ENCODE measurements around the gene PRMT9.

Gene PRMT9

DNA sequence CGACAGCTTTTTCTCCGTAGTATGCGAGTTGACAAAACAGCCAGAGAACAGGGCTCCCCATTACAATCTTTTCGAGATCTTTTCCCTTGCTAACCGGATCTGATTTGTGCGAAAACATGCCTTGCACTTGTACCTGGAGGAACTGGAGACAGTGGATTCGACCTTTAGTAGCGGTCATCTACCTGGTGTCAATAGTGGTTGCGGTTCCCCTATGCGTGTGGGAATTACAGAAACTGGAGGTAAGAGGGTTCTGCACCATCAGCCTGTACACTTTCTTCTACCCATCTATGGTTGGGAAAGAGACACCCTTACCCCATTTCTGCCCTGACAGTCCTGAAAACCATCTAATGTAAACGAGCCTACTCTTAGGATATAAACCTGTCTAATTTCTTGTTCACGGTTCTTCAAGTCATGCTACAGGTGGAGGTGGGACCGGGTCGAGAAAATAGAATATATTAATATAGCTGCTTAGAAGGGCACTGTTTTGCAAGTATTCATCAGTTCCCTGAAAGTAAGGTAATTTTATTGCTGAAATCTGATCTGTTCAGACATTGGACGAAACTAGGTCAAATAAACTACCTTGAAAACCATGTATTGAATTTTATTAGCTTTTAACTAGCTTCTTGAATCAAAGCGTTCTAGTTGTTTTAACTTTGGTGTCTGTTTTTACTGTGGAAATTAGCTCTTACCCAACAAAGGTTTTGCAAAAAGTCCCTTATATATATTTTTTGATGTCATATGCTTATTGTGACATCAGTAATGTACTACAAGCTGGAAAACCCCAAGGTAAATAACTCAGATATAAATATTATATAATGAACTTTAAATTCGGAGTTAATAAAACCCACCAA lies 65.9 kb downstream of the PRMT9 start:
- no peak for DNase-seq

DNA sequence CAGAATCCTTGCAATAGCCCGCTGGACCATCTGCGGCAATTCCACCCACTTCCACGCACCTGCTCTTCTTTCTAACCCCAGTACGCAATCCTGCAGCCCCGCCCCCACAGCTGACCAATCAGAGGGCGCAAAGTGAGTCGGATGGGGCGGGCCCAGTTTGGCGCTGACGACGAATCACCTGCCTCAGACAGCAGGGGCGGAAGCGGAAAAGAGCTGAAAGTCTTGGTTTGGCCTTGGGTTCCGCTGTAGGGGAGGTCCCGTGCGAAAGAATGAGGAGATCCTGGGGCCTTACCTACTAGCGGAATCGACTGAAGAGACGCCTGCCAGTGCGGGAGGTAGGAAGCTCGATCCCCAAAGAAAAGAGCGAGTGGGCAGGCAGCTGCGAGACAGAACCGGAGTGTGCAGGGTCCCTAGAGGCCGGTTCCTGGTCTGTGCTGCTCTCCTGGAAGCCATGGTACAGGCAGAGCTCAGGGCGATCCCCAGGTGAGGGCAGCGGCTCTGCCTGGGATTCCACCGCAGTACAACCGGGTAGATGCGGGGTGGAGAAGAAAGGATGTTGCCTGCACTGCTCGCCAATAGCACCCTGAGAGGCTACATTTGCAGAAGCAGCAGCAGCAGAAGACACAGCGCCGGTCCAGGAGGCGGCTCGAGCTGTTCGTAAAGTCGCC lies 66.7 kb downstream of the PRMT9 start, which contains the start of gene TMEM184C:
TSS of gene TMEM184C (plus strand) at position 225 of the 668 bp plus-strand sequence. CDS start 560 bp downstream, outside the sequence.
- DNase-seq, result peak; percentile 100

DNA sequence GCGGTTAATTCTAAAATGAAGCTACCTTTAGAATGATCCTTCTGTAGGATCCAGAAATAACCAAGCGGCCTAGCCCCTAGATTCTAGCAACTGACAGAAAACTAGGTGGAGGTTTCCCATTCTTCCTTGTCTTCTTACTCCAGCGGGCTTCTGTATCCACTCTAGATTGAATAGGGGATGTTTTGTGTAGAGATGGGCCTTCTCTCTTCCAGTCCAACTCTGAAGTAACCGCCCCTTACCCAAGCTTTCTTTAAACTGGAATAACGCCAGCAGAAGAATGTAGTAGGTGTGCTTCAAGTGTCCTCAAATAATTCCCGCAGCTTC lies 67.2 kb downstream of the PRMT9 start:
- DNase-seq, result no peak

DNA sequence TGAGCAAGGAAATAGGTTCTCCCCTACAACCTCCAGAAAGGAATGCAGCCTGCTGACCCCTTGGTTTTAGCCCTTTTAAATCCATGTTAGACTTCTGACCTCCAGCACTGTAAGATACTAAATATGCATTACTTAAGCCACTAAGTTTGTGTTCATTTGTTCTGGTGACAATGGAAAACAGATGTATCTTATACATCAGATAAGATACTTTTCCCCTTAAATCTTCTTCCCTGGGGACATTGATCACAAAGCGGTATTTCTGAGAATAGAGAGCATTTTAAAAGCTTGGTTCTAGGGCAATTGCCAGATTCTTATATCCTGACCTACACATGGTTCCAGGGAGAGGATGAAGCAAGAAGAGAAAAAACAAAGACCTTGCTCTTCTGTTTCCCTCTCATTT lies 73.3 kb downstream of the PRMT9 start:
- no peak for DNase-seq

DNA sequence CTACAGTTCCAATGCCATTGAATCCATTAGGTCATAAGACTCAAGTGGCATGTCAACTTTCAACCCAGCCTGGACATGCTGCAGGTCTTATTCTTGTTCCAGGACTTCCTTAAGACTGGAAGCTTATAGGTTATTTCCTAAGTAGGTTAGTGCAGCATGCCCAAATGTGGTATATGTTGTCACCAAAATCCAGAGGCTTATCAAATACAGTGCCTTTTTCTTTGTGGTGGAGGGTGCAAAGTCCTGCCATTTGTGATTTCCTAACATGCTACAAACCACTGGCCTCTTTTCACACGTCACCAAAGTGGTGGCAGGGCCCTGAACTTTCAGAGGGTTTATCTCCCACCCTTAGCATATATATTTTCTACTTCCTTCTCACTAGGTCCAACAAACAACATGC lies 76.5 kb downstream of the PRMT9 start:
- DNase-seq, result no peak

DNA sequence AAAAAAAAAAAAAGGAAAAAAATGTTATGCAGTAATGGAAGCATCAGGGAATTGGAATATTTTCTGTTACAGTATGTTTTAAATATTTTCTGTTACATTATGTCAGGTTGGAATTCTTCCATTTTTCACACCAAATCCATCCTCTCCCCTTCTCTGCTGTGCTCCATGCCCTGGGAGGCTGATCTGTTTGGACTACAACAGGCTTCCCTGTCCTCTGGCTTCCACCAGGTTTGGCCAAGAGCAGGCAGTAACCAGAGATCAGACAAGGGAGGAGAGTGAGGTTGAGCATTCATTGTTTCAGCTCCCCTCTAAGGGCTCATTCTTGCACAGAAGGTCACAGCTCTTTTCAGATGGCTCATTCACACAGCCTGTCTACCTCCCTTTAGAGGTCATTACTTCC lies 78.5 kb downstream of the PRMT9 start:
- DNase-seq, result no peak

DNA sequence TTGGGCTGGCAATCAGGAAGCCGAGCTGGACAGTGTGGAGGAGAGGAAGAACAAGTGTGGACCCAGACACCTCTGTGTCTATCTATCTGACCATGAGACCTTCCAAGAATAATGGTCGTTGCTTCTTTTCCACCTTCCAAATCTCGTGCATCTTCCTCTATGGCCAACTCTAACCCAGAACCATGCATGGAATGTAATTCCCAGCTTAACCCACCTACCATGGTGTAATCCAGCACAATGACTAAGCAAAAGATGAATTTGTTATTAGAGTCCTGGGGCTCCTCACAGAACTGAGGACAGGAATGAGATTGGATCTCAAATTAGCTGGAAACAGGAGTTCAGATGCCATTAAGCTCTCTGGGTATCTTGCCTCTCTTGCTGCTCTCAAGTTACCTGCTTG lies 84.2 kb downstream of the PRMT9 start:
- DNase-seq, result no peak

DNA sequence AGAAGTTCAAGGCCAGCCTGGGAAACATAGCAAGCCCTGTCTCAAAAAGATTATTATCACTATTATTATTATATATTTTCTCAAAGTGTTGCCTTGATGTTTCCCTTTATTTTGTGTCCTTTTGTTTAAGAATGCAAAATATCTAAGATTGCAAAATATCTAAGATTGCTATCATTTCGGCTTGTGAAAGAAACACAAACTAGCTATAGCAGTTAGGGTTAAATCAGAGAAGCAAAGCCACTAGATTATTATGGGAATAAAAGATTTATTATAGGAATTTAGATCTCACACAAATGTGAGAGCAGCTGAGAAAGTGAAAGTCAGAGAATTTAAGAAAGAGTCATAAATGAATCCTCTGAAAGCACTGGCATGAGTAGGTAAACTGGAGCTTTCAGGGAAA lies 84.8 kb downstream of the PRMT9 start:
- DNase-seq, result no peak

DNA sequence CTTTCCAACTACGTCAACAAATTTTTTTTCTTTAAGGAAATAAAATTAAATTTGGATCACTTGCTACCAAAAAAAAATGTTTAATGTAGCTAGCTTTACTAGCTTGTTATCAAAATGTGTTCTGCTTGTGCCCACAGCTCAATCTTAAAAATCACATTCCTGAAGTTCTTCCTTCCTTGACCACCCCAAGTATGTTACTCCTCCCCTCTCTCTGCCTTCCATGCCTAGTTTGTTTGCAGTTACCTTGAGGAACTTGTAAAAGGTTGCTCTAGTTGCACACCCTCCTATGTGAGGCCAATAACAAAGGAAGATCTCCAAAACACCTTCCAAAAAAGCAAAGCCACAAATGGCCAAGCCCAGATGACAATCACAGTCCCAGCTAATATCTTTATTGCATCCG lies 86.4 kb downstream of the PRMT9 start:
- no peak for DNase-seq

DNA sequence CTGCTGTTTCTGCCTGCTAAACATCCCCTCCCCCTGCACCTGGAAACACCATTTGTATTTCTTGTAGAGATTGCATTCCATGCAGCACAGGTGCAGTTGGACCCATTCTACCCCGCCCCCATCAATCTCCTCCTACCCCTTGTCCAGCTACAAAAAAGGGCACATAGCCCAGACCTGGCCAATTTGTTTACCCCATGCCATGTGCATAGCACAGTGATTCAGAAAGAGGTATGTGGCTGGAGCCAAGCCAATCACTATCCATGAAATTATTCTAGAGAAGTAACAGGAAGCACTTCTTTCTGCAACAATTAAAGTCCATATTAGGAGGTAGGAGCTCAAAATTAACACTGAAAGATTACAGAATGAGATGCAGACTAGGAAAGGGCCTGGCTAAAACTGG lies 87.0 kb downstream of the PRMT9 start:
- DNase-seq, result no peak

DNA sequence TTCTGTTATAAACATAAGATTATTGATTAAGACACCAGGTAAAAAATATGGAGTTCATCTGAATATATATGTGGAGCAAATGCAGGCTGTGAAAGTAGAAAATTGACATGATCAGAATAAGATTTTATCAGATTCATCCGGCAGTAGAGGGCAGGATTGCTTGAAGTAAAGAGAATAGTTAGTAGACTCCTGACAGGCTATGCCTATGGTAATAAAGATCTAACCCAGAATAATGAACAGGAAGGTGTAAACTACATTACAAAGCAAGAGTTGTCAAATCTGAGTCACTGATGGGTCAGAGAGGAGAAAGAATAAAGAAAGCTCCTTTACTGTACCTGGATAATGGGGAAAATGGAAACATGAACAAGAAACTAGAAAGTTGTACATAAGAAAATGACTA lies 87.6 kb downstream of the PRMT9 start:
- no peak for DNase-seq

DNA sequence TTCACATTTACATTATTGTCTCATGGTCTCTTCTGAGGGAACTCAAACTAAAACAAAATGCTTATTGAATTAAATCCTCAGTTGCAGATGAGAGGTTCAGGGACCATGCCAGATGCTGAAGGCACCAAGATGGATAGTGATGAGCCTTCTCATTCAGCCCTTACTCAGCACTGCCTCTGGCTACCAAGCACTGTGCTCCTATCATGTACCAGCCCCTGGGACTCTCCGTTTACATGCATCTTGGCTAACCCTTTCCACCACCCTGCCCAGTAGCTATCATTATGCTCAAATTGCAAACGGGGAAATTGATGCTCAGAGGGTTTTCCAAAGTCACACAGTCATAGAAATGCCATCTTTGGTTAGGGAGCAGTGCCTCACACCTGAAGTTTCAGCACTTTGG lies 89.4 kb downstream of the PRMT9 start:
- DNase-seq, result no peak

DNA sequence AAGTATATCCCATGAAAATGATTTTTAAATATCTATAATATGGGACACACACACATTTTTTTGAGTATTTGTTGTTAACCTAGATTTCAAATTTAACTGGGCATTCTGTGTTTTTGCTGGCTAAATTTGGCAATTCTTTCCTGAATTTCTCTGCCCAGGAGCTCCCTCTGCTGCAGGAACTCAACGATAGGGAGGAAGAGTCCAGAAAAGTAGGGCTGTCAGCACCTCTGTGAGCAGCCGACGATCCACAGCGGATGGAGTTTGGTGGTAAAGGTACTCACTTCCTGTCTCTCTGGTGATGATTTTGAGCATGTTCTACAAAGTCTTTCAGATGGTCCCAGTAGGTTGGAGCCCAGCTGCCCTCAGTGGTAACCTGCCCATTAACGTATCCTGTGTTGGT lies 89.9 kb downstream of the PRMT9 start:
- DNase-seq, result no peak

DNA sequence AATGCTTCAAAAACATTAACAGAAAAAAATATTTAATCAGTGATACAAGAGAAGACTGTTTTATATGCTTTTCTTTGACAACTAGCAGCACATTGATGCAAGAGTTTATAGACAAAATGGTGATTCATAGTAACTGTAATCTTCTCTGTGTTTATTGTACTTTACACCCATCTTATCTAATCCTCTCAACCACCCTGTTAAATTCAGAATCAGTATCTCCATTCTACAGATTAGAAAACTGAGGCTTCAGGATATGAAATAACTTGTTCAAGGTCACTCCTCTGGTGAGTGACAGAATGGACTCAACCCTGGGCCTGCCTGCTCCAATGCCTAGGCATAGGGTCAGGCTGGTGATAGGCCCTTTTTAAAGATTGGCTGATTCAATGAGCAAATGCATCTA lies 92.9 kb downstream of the PRMT9 start:
- DNase-seq, result no peak

DNA sequence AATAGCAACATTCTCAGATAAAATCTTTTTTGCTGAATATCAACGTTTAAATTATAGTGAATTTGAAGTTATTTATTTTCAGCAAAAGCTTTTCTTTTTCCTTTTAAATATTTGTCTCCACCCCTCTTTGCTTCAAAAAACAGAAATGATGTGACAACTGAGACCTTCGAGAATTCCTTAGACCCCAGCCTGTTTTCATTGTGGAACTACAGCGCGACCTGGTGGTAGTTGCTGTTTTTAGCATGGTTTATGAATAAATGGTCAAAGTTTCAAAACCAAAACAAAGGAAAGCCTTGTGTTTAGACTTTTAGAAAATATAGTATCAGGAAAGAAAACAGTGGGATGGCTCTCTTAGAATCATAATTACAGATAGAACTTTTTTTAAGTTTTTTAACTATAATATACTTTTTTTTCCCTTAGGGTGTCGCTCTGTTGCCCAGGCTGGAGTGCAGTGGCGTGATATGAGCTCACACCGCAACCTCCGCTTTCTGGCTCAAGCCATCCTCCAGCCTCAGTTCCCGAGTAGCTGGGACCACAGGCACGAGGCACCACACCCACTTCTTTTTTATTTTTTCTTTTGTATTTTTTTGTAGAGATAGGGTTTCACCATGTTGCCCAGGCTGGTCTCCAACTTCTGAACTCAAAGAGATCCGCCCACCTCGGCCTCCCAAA lies 93.6 kb downstream of the PRMT9 start:
- peak; percentile 69 for DNase-seq

DNA sequence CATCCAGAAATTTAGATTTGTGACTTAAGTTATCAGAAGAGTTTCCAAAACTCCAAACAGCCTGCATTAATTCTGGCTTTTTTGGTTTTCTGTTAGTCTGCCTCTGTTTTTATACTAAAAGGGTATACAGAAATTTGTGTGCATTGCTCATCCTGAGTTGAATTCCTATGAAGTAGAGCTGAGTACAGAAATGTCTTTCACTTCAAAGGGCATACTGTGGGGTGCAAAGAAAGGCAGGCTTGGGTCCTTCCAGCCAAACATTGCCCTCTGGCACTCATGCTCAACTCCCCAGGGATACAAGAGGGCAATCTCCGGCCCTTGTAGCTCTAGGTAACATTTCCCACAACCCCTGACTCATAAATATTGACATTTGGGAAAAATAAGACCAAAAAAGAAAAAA lies 94.4 kb downstream of the PRMT9 start:
- no peak for DNase-seq

Measured in activated CD8-positive, alpha-beta memory T cell treated with anti-CD3 and anti-CD28 coated beads for 24 hours (primary cell).